ENCODE data around the gene ARGLU1. TPM values are rescaled to one million over a fixed set of nuclear protein-coding genes. Genes with fewer than 3 reads are reported as not detected.

The ARGLU1 gene
- total RNA-seq, 1 experiment from 2014 or later, result 137 TPM

DNA sequence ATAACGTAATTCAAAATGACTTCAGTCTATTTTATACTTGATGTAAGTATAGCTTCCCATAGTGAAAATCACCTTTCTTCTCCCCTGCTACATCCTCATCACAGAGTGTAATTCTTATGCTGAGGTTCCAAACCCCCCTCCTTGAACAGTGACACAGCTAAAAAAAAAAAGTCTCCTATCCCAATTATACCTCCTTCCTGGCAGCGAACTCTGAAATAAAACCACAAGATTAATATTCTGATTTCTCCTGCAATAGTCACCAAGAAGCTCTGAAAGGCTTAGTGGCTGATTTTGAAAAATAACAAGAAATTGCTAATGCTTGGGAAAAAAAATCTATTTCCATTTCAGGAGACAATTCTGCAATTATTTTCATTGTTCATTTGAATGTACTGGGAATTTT lies 68.8 kb downstream of the ARGLU1 start:
- TF ChIP-seq CTCF (IDR thresholded peaks at IDR 0.05; ENCODE audit: insufficient read depth in 1 of 2, low read depth in 1 of 2, low read length in 1 of 2, severe bottlenecking in 1 of 2, unreplicated experiment in 1 of 2), result no peak
- no peak for DNase-seq
- CTCF ChIA-PET, result no interaction called here
- Histone ChIP-seq H3K9me3 (no peaks in the 10 kb centered on the region), H3K4me3 (ENCODE audit: low read depth, low read length) (no peak overlapping the region), H3K36me3 (ENCODE audit: control insufficient read depth, insufficient read depth, low read length) (peaks cover 3% of the 10 kb centered on the region), H3K27me3 (replicated peaks; ENCODE audit: control insufficient read depth, insufficient read depth, low read length) (no peaks in the 10 kb centered on the region), H3K4me1 (no peaks in the 10 kb centered on the region; the same call in 1 of the 2 replicates)
- peaks cover 87% of the 10 kb centered on the region for H3K36me3 Mint-ChIP-seq (ENCODE audit: insufficient read depth, unreplicated experiment)
- BruUV-seq (replicated peaks), result no TSS peak
- no peaks in the 10 kb centered on the region for H3K27me3 Mint-ChIP-seq (ENCODE audit: insufficient read depth, unreplicated experiment)
- no peak overlapping the region for H3K27ac Mint-ChIP-seq (ENCODE audit: unreplicated experiment)
- H3K4me1 Mint-ChIP-seq (ENCODE audit: low read depth, unreplicated experiment), result peaks cover 27% of the 10 kb centered on the region
- no peak overlapping the region for H3K4me3 Mint-ChIP-seq (ENCODE audit: unreplicated experiment)
- intact Hi-C loops (cut with micrococcal nuclease; ENCODE audit: unreplicated experiment), result no loop called here
- POLR2A ChIA-PET, result no interaction called here
- H3K9me3 Mint-ChIP-seq (ENCODE audit: unreplicated experiment), result no peaks in the 10 kb centered on the region

- no peak for DNase-seq
- no peaks in the 10 kb centered on the region; the same call in 1 of the 2 replicates for H3K4me1 ChIP-seq
- ChIA-PET POLR2A (no interaction called here), CTCF (no interaction called here)
- no peaks in the 10 kb centered on the region for H3K9me3 ChIP-seq
- peaks cover 87% of the 10 kb centered on the region for H3K36me3 Mint-ChIP-seq (ENCODE audit: insufficient read depth, unreplicated experiment)
- peak overlapping the region; percentile 17 for H3K27ac Mint-ChIP-seq (ENCODE audit: unreplicated experiment)
- H3K4me3 Mint-ChIP-seq (ENCODE audit: unreplicated experiment), result no peak overlapping the region
- H3K4me1 Mint-ChIP-seq (ENCODE audit: low read depth, unreplicated experiment), result peaks cover 27% of the 10 kb centered on the region
- H3K9me3 Mint-ChIP-seq (ENCODE audit: unreplicated experiment), result no peaks in the 10 kb centered on the region
- intact Hi-C loops (cut with micrococcal nuclease; ENCODE audit: unreplicated experiment), result no loop called here
- H3K27me3 ChIP-seq (replicated peaks; ENCODE audit: control insufficient read depth, insufficient read depth, low read length), result no peaks in the 10 kb centered on the region
- no TSS peak for BruUV-seq (replicated peaks)
- TF ChIP-seq CTCF (IDR thresholded peaks at IDR 0.05; ENCODE audit: insufficient read depth in 1 of 2, low read depth in 1 of 2, low read length in 1 of 2, severe bottlenecking in 1 of 2, unreplicated experiment in 1 of 2), result no peak
- no peak overlapping the region for H3K4me3 ChIP-seq (ENCODE audit: low read depth, low read length)
- peaks cover 2% of the 10 kb centered on the region; the same call in 1 of the 2 replicates for H3K36me3 ChIP-seq (ENCODE audit: control insufficient read depth, insufficient read depth, low read length)
- no peaks in the 10 kb centered on the region for H3K27me3 Mint-ChIP-seq (ENCODE audit: insufficient read depth, unreplicated experiment)
Observed at GRCh38 chr13:106498571-106498970, 69.4 kb downstream of the ARGLU1 start.

DNA sequence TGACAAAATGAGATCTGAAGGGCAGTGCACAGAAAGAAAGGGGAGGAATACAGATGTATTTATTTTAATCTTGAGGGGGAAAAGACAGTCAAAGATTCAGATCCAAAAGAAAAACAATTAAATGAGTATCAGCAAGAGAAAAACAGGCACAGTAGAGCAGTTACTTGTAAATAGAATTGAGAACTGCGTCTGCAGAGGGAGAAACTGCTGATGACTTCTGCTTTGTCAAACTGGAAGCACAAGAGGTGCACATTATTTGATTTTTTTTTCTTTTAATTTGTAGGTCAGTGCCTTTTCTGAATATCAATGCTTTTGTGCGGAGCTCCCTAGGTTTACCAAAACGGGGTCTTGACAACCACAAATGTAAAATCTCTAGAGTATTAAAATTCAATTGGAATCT lies 69.8 kb downstream of the ARGLU1 start:
- CTCF ChIA-PET, result no interaction called here

More for the DNA sequence above, 69.8 kb downstream of the ARGLU1 start:
- Mint-ChIP-seq H3K27me3 (ENCODE audit: insufficient read depth, unreplicated experiment) (no peaks in the 10 kb centered on the region), H3K27ac (ENCODE audit: unreplicated experiment) (peak overlapping the region; percentile 17), H3K36me3 (ENCODE audit: insufficient read depth, unreplicated experiment) (peaks cover 87% of the 10 kb centered on the region), H3K9me3 (ENCODE audit: unreplicated experiment) (no peaks in the 10 kb centered on the region), H3K4me1 (ENCODE audit: low read depth, unreplicated experiment) (peaks cover 27% of the 10 kb centered on the region), H3K4me3 (ENCODE audit: unreplicated experiment) (no peak overlapping the region)
- peaks cover 2% of the 10 kb centered on the region; the same call in 1 of the 2 replicates for H3K36me3 ChIP-seq (ENCODE audit: control insufficient read depth, insufficient read depth, low read length)
- H3K27me3 ChIP-seq (replicated peaks; ENCODE audit: control insufficient read depth, insufficient read depth, low read length), result no peaks in the 10 kb centered on the region
- intact Hi-C loops (cut with micrococcal nuclease; ENCODE audit: unreplicated experiment), result no loop called here
- no peak for TF ChIP-seq CTCF (IDR thresholded peaks at IDR 0.05; ENCODE audit: insufficient read depth in 1 of 2, low read depth in 1 of 2, low read length in 1 of 2, severe bottlenecking in 1 of 2, unreplicated experiment in 1 of 2)
- no peaks in the 10 kb centered on the region for H3K9me3 ChIP-seq
- no peak for DNase-seq
- H3K4me1 ChIP-seq, result no peaks in the 10 kb centered on the region; the same call in 1 of the 2 replicates
- POLR2A ChIA-PET, result no interaction called here
- no peak overlapping the region for H3K4me3 ChIP-seq (ENCODE audit: low read depth, low read length)
- BruUV-seq (replicated peaks), result no TSS peak

Measured in Caco-2 (cell line).